Breast epithelium (tissue), 4 donors: ENCODE results near the gene DPYD. TPM values are rescaled to one million over a fixed set of nuclear protein-coding genes. Genes with fewer than 3 reads are reported as not detected.

ENCODE experiments used
- DNase-seq, 2 donors: peaks; one replicate each; pipeline ENCODE4 v3.0.0-alpha.2; 2019; ENCODE audit warnings: low spot score in 2 of 2
- H3K27ac ChIP-seq, 2 donors: fragments of 200-600 bp; sonication (generic) in 1 of 2; one replicate each; pipeline ENCODE4 v1.5.1; 2016 to 2019; ENCODE audit warnings: mild to moderate bottlenecking in 1 of 2
- H3K27me3 ChIP-seq, 2 donors: fragments of 200-600 bp; sonication (generic) in 1 of 2; one replicate each; pipeline versions ENCODE4 v1.5.1 to v1.6.0; 2017 to 2019; ENCODE audit warnings: control low read depth in 1 of 2, mild to moderate bottlenecking in 1 of 2
- H3K36me3 ChIP-seq: fragments of 200-600 bp; one replicate; pipeline ENCODE4 v1.5.1; 2019
- H3K4me1 ChIP-seq, 2 donors: fragments of 200-600 bp; sonication (generic); one replicate each; pipeline ENCODE4 v1.5.1; 2016 to 2019; ENCODE audit warnings: control low read depth in 1 of 2
- H3K4me3 ChIP-seq, 3 donors: fragments of 200-600 bp; sonication (generic); 1 replicate in 2 of 3; 2 replicates in 1 of 3; pipeline ENCODE4 v1.5.1; 2016 to 2019; ENCODE audit warnings: mild to moderate bottlenecking in 3 of 3, moderate library complexity in 2 of 3
- H3K9me3 ChIP-seq, 2 donors: fragments of 200-600 bp; sonication (generic) in 1 of 2; one replicate each; pipeline ENCODE4 v1.5.1; 2016 to 2019; ENCODE audit warnings: control low read depth in 1 of 2
- POLR2A ChIP-seq: fragments of 450-650 bp; IDR thresholded peaks from one replicate; pipeline ENCODE4 v1.6.1; 2016; ENCODE audit warnings: antibody characterized with exemption, mild to moderate bottlenecking, moderate library complexity
- POLR2AphosphoS5 ChIP-seq, 3 donors: sonication (generic); formaldehyde crosslinking; IDR thresholded peaks; one replicate each; pipeline ENCODE4 v1.6.1; 2017; ENCODE audit warnings: antibody characterized with exemption in 3 of 3
- intact Hi-C: fragments of 100-400 bp; cut with DNase I; formaldehyde crosslinking; loops from one replicate; pipeline ENCODE4 v1.15.1; 2023; ENCODE audit warnings: low total_unique reads
- total RNA-seq, 3 donors: library from RNA; depleted of rRNA; stranded (reverse); fragments of >200 nt; gene quantifications; one replicate each; pipeline ENCODE4 v1.1.0, GENCODE V29; 2016
- TF ChIP-seq, protein P1 (sequence below), 3 donors: fragments of 450-650 bp; IDR thresholded peaks; one replicate each; pipeline ENCODE4 v1.5.1; 2016 to 2017; ENCODE audit warnings: antibody characterized with exemption in 3 of 3, mild to moderate bottlenecking in 3 of 3, moderate library complexity in 3 of 3

Gene DPYD
- total RNA-seq, 3 donors from 2014 or later: 56.4 to 95.1 (median 58.1) TPM

DNA sequence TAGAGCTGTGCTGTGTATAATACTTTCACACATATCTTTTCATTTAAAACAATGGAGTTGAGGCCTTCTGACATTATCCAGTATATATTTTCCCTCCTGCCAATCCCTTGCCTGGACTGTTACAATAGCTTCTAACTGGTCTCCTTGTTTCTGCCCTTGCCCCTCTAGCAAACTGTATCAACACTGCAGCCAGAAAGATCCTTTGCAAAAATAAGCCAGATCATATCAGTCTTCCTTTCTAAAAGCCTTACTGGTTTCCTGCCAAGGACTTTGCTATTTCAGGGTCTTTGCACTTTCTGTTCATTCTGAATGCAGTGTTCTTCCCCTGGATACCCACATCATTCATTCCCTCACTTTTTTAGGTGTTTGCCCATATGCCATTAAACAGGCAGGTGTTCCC, 829.2 kb downstream of the DPYD start:
- H3K4me3 ChIP-seq: no peak overlapping the region
- no peaks in the 10 kb centered on the region for H3K36me3 ChIP-seq
- no peaks in the 10 kb centered on the region for H3K9me3 ChIP-seq
- no peak for TF ChIP-seq POLR2AphosphoS5 (IDR thresholded peaks at IDR 0.05)
- TF ChIP-seq POLR2A: no peak
- TF ChIP-seq, protein P1, sequence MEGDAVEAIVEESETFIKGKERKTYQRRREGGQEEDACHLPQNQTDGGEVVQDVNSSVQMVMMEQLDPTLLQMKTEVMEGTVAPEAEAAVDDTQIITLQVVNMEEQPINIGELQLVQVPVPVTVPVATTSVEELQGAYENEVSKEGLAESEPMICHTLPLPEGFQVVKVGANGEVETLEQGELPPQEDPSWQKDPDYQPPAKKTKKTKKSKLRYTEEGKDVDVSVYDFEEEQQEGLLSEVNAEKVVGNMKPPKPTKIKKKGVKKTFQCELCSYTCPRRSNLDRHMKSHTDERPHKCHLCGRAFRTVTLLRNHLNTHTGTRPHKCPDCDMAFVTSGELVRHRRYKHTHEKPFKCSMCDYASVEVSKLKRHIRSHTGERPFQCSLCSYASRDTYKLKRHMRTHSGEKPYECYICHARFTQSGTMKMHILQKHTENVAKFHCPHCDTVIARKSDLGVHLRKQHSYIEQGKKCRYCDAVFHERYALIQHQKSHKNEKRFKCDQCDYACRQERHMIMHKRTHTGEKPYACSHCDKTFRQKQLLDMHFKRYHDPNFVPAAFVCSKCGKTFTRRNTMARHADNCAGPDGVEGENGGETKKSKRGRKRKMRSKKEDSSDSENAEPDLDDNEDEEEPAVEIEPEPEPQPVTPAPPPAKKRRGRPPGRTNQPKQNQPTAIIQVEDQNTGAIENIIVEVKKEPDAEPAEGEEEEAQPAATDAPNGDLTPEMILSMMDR (IDR thresholded peaks at IDR 0.05): no peak
- no peak overlapping the region for H3K27ac ChIP-seq
- no peak for DNase-seq
- H3K4me1 ChIP-seq: no peaks in the 10 kb centered on the region
- no peaks in the 10 kb centered on the region for H3K27me3 ChIP-seq
- intact Hi-C loops: no loop called here

DNA sequence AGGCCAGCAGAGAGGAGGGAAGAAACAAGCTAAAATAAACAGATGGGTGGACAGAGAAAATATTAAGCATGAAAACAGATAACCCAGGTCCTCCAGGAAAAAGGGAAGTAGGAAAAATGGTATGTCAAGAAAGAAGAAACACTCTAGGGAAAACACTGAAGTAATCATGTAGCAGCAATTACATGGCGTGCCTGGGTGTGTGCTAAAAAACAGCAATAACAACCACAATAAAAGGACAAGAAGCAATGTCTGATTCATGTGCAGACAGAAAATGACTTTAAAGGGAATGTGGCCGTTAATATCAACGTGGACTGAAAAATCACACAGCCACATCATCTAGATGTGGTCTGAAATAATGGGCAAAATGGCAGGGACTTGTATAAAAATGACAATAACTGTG, 829.6 kb downstream of the DPYD start:
- intact Hi-C loops: no loop called here
- DNase-seq: no peak
- no peaks in the 10 kb centered on the region for H3K36me3 ChIP-seq
- TF ChIP-seq POLR2AphosphoS5 (IDR thresholded peaks at IDR 0.05) (no peak), POLR2A (no peak)
- TF ChIP-seq, protein P1 (IDR thresholded peaks at IDR 0.05): no peak
- H3K4me1 ChIP-seq: no peaks in the 10 kb centered on the region
- no peaks in the 10 kb centered on the region for H3K27me3 ChIP-seq
- H3K9me3 ChIP-seq: no peaks in the 10 kb centered on the region
- no peak overlapping the region for H3K4me3 ChIP-seq
- H3K27ac ChIP-seq: no peak overlapping the region

DNA sequence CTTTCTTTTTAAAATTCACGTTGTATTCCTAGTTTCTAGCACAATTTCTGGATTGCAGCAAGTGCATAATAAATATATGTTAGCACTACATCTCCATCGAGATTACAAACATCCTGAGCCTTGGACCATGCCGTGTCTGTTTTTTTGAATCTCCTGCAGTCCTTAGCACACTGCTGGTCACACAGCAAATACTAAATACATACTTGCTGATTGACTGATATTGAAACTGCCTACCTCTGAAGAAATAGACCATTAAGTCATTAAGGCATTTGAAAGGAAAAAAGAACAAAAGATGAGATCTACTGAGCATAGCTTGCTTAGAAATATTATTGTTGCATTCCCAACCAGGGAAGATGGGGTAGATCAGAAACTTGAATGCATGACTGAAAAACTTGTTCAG, 830.1 kb downstream of the DPYD start:
- DNase-seq: no peak
- H3K36me3 ChIP-seq: no peaks in the 10 kb centered on the region
- H3K4me1 ChIP-seq: no peaks in the 10 kb centered on the region
- H3K27ac ChIP-seq: no peak overlapping the region
- no peak overlapping the region for H3K4me3 ChIP-seq
- H3K9me3 ChIP-seq: no peaks in the 10 kb centered on the region
- no peaks in the 10 kb centered on the region for H3K27me3 ChIP-seq
- intact Hi-C loops: no loop called here
- TF ChIP-seq, protein P1 (IDR thresholded peaks at IDR 0.05): no peak
- TF ChIP-seq POLR2AphosphoS5 (IDR thresholded peaks at IDR 0.05) (no peak), POLR2A (no peak)

DNA sequence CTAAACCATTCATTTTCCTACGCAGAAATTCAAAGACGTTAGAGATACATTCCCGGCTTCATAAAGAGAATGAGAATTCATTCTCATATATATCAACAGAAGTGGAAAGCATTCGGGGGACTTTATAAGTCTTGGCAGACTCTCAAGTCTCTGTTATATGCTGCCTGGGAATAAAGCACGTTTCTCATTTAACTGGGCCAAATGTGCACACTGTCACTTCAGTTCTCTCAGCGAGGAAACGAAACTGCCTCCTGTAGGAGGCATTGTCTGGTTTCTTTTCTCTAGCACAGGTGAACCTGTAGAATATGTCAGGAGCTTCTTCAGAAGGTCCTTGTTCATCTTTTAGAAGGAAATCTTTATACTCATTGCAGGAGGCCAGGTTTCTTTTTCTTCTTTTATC, 831.7 kb downstream of the DPYD start:
- no peak overlapping the region for H3K4me3 ChIP-seq

DNA sequence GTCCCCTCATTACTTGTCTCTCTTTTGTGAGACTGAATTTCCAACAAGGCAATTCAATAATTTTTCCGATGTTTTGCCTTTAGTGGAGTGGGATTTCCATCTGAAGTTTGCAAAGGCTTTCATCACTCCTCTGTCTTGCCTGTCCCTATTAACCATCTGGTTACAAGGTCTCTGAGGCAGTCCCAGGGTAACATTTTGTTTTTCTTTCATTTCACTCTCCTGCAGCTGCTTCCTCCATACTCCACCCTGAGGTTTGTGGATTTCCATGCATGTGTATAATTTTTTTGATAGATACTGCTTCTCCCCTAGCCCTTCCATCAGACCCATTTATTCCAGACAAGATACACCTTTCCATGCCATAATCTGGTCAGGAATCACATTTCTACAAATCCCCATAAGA, 832.4 kb downstream of the DPYD start:
- Histone ChIP-seq H3K4me3 (no peak overlapping the region), H3K27ac (no peak overlapping the region), H3K4me1 (no peaks in the 10 kb centered on the region), H3K9me3 (no peaks in the 10 kb centered on the region), H3K36me3 (no peaks in the 10 kb centered on the region), H3K27me3 (no peaks in the 10 kb centered on the region)
- DNase-seq: no peak
- intact Hi-C loops: no loop called here
- no peak for TF ChIP-seq POLR2A
- TF ChIP-seq, protein P1 (IDR thresholded peaks at IDR 0.05): no peak
- TF ChIP-seq POLR2AphosphoS5 (IDR thresholded peaks at IDR 0.05): no peak

More for the DNA sequence above, 831.7 kb downstream of the DPYD start:
- H3K27me3 ChIP-seq: no peaks in the 10 kb centered on the region
- H3K27ac ChIP-seq: no peak overlapping the region
- H3K36me3 ChIP-seq: no peaks in the 10 kb centered on the region
- intact Hi-C loops: no loop called here
- DNase-seq: no peak
- H3K9me3 ChIP-seq: no peaks in the 10 kb centered on the region
- TF ChIP-seq, protein P1 (IDR thresholded peaks at IDR 0.05): no peak
- no peak for TF ChIP-seq POLR2AphosphoS5 (IDR thresholded peaks at IDR 0.05)
- H3K4me1 ChIP-seq: no peaks in the 10 kb centered on the region
